Immature natural killer cell (primary cell): Measurements from ENCODE around the gene C14orf93. TPM values are rescaled to one million over a fixed set of nuclear protein-coding genes. Genes with fewer than 3 reads are reported as not detected.
"Not testable (repeated sequence)": the region's sequence is repeated elsewhere in the genome, so short reads cannot be mapped to it uniquely, and the experiment has no call there.

Experiments used
- DNase-seq, 3 donors: peaks; one replicate each; pipeline ENCODE4 v3.0.0; 2022; ENCODE audit warnings: mixed read lengths in 1 of 3
- H3K27ac Mint-ChIP-seq, 6 donors: one replicate each; pipeline ENCODE4 v1.8.0; 2020; ENCODE audit warnings: mixed read lengths in 6 of 6, mild to moderate bottlenecking in 5 of 6, inconsistent platforms in 4 of 6, moderate library complexity in 3 of 6
- H3K27me3 Mint-ChIP-seq, 3 donors: one replicate each; pipeline ENCODE4 v1.8.0; 2020 to 2021; ENCODE audit warnings: low read depth in 3 of 3, mild to moderate bottlenecking in 3 of 3, mixed read lengths in 3 of 3, moderate library complexity in 3 of 3, inconsistent platforms in 1 of 3
- H3K36me3 Mint-ChIP-seq, 3 donors: one replicate each; pipeline ENCODE4 v1.8.0; 2020; ENCODE audit warnings: mixed read lengths in 3 of 3, inconsistent platforms in 2 of 3, mild to moderate bottlenecking in 2 of 3
- H3K4me1 Mint-ChIP-seq, 2 donors: one replicate each; pipeline ENCODE4 v1.8.0; 2020; ENCODE audit warnings: inconsistent platforms in 2 of 2, mild to moderate bottlenecking in 2 of 2, mixed read lengths in 2 of 2, moderate library complexity in 1 of 2
- H3K4me3 Mint-ChIP-seq, 5 donors: one replicate each; pipeline ENCODE4 v1.8.0; 2020; ENCODE audit warnings: mild to moderate bottlenecking in 5 of 5, mixed read lengths in 5 of 5, inconsistent platforms in 3 of 5, moderate library complexity in 3 of 5
- H3K9me3 Mint-ChIP-seq, 6 donors: one replicate each; pipeline ENCODE4 v1.8.0; 2020; ENCODE audit warnings: mild to moderate bottlenecking in 6 of 6, mixed read lengths in 6 of 6, inconsistent platforms in 4 of 6, moderate library complexity in 3 of 6
- polyA plus RNA-seq, 3 donors: library from polyadenylated mRNA; unstranded; fragments of 300-500 nt; fragmentation: Illumina TruSeq; gene quantifications; one replicate each; pipeline ENCODE4 v1.2.3, GENCODE V29; 2021

The C14orf93 gene
- polyA plus RNA-seq, 3 donors from 2014 or later, result 3.4 to 9.8 (median 5.0) TPM

DNA sequence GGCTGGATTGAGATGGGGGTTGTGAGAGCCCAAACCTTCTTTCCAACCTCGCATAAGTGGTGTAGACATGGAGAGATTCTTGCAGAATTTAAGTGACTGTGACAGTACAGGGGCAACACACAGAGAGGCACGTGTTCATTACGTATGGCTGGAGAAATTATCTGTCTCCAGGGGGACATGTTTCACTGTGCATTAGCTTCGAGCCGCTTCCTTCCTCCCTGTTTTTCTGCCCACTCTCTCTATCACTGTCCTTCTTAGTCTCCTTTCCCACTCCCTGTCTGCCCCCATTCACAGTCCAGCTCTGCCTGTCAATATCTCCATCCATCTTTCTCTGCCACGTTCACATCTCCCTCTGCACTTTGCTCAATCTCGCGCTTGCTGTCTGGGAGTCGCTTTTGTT, 11.5 kb upstream of the C14orf93 start:
- Mint-ChIP-seq H3K9me3 (no peaks in the 10 kb centered on the region), H3K4me1 (peaks cover 0 to 4% of the 10 kb centered on the region in 2 donors), H3K27me3 (peaks cover 0 to 3% (median 0%) of the 10 kb centered on the region in 3 donors), H3K36me3 (peaks cover 4 to 22% (median 11%) of the 10 kb centered on the region in 3 donors), H3K4me3 (no peak overlapping the region), H3K27ac (no peak overlapping the region)
- DNase-seq, result no peak

DNA sequence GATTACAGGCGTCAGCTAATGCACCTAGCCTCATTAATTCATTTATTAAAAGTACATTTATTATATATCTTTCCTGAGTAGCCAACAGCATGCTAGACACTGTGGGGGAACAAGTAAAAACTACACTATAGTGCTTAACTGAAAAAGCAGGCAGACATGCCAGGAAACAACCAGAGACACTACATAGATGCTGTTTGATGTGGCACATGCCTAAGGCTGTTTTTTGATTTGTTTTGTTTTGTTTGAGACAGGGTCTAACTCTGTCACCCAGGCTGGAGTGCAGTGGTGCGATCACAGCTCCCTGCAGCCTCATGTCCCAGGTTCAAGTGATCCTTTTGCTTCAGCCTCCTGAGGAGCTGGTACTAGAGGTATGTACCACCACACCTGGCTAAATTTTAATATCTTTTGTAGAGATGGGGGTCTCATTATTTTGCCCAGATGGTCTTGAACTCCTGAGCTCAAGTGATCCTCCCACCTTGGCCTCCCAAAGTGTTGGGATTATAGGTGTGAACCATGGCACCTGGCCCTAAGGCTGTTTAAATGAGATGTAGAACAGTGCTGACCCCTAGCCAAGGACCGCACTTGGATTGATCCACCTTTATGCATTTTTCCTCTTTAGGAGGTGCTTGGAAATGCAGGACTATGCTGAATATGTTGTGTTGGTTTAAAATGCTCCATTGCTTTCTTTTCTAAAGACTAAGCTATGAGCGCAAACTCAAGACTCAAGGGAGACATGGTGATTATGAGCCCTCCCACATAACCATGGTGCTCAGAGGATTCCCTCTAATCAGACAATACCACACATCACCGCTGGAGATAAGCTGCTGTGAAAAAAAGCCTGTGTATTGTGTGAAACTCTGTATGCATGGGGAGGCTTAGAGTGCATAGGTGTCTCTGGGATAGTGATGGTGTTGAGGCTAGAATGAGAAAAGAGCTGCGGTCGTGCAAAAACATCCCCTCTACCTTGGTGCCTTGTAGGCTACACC, 10.5 kb upstream of the C14orf93 start:
- Mint-ChIP-seq H3K4me1 (peaks cover 0 to 4% of the 10 kb centered on the region in 2 donors), H3K9me3 (no peaks in the 10 kb centered on the region), H3K4me3 (no peak overlapping the region), H3K27me3 (peaks cover 0 to 4% (median 0%) of the 10 kb centered on the region in 3 donors), H3K36me3 (peaks cover 1 to 14% (median 1%) of the 10 kb centered on the region in 3 donors), H3K27ac (peak overlapping the region in 1 of 6 donors; percentile 46)
- no peak for DNase-seq

DNA sequence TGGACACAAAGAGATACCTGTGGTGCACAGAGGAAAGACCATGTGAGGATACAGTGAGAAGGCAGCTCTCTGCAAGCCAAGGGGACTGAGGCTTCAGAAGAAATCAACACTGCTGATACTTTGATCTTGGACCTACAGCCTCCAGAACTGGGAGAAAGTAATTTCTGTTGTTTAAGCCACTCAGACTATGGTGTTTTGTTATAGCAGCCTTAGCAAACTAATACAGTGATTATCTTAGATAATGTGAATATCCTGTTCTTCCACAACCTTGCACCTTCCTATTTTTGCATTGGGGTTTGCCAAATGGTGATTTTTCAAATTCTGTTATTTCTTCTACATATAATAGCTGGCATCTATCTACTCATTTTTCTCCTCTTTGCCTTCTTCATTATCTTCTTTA, 8.2 kb upstream of the C14orf93 start:
- no peak overlapping the region for H3K27ac Mint-ChIP-seq
- H3K27me3 Mint-ChIP-seq, result peaks cover 0 to 4% (median 0%) of the 10 kb centered on the region in 3 donors
- no peaks in the 10 kb centered on the region for H3K4me1 Mint-ChIP-seq
- no peaks in the 10 kb centered on the region for H3K9me3 Mint-ChIP-seq
- no peak for DNase-seq
- H3K4me3 Mint-ChIP-seq, result no peak overlapping the region
- peaks cover 0 to 5% (median 0%) of the 10 kb centered on the region in 3 donors for H3K36me3 Mint-ChIP-seq

DNA sequence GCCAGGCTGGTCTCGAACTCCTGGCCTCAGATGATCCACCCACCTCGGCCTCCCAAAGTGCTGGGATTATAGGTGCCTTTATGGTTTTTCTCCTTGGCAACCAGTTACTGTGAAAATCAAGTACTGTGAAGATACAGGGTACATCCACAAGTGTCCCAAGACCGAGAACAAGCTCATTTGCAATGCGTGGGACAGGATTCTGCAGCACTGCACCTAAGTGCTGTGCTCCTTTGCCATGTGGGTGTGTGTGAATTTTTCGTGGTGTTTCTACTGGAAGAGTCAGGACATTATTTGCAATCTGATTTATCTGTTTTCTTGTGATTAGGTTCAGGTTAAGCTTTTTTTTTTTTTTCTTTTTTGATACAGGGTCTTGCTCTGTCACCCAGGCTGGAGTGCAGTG, 7.1 kb upstream of the C14orf93 start:
- Mint-ChIP-seq H3K9me3 (no peaks in the 10 kb centered on the region), H3K4me3 (no peak overlapping the region), H3K4me1 (no peaks in the 10 kb centered on the region), H3K36me3 (peaks cover 0 to 5% (median 0%) of the 10 kb centered on the region in 3 donors), H3K27me3 (peaks cover 0 to 4% (median 0%) of the 10 kb centered on the region in 3 donors), H3K27ac (no peak overlapping the region)
- DNase-seq, result no peak

DNA sequence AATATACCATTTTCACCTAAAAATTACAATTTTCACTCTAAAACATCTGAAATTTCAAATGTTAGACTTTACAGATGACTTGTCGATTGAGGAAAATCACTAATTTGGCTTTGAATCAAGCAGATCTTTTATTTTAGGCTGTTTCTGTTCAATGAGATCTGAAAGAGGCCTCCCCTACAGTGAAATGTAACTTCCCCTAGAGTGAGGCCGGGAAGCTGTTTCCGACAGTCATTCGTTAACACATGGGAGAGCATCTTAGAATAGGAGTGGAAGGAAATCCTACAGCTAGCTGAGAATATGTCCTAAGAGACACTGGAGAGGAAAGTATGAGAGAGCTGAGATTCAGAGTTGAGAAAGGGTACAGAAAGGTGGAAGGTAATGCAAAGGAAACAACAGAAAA, 5.7 kb upstream of the C14orf93 start:
- no peak for DNase-seq
- Mint-ChIP-seq H3K4me1 (peaks cover 2 to 6% of the 10 kb centered on the region in 2 donors), H3K27ac (no peak overlapping the region), H3K4me3 (no peak overlapping the region), H3K36me3 (no peaks in the 10 kb centered on the region), H3K27me3 (peaks cover 0 to 1% (median 0%) of the 10 kb centered on the region in 3 donors), H3K9me3 (no peaks in the 10 kb centered on the region)

DNA sequence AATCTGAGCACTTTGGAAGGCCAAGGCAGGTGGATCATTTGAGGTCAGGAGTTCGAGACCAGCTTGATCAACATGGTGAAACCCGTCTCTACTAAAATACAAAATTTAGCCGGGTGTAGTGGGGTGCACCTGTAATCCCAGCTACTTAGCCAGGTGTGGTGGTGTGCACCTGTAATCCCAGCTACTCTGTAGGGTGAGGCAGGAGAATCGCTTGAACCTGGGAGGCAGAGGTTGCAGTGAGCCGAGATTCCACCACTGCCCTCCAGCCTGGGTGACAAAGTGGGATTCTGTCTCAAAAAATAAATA, 3.8 kb upstream of the C14orf93 start:
- peaks cover 19 to 25% of the 10 kb centered on the region in 2 donors for H3K4me1 Mint-ChIP-seq
- peak overlapping the region in 1 of 6 donors; percentile 19 for H3K27ac Mint-ChIP-seq
- H3K36me3 Mint-ChIP-seq, H3K27me3 Mint-ChIP-seq, DNase-seq, H3K4me3 Mint-ChIP-seq, H3K9me3 Mint-ChIP-seq: not testable (repeated sequence)

DNA sequence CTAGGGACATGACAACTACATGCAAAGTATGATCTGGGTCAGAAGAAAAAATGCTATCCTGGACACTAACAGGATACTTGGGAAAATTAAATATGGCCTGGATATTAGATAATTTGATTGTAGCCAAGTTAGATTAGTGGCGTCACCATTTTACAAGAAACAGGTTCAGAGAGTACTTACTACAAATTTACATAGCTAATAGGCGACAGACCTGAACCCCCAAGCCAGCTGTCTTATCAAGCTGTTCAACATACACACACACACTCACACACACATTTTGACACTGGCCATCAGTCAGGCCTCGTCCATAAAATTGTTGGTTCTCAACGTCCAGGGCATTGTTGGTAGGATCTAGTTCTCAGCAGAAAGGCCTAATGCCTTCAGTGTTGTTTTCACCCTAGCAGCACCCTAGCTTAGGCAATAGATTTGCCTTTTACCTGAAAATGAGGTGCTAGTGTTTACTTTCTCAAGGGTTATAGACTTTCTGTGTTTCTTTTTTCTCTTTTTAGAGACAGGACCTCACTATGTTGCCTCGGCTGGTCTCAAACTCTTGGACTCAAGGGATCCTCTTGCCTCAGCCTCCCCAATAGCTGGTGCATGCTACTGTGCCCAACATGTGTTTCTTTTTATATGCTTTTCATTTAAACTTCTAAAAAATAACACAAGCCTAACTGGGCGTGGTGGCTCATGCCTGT, 3.3 kb upstream of the C14orf93 start:
- Mint-ChIP-seq H3K4me1 (peaks cover 24 to 30% of the 10 kb centered on the region in 2 donors), H3K9me3 (no peaks in the 10 kb centered on the region), H3K27ac (peak overlapping the region in 3 of 6 donors; percentile 19 to 57 (median 24)), H3K4me3 (no peak overlapping the region), H3K36me3 (no peaks in the 10 kb centered on the region), H3K27me3 (peaks cover 0 to 3% (median 1%) of the 10 kb centered on the region in 3 donors)
- DNase-seq, result no peak

DNA sequence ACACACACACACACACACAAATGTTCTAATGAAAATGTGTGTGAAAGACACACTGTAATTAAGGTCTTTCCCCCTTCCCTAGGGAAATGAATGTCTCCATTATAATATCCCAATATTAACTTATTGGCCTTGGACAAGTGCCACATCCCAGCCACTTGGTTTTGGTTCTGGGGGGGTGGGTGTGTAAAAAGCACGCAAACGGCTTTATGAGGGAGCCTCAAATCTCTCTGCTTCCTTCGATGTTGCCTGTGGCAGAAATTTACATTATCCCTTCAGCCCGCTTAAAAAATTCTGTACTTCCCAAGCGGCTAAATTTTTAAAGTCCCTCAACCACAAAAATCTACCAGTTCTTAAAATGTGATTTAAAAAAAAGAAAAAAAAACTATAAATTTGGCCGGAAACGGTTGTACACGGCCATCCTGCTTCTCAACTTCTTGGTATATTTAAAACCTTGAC, 432 bp downstream of the C14orf93 start:
- peak overlapping the region; percentile 85 to 99 (median 97) for H3K4me3 Mint-ChIP-seq
- no peak for DNase-seq
- H3K9me3 Mint-ChIP-seq, result no peaks in the 10 kb centered on the region
- peaks cover 2 to 12% (median 7%) of the 10 kb centered on the region in 3 donors for H3K27me3 Mint-ChIP-seq
- H3K27ac Mint-ChIP-seq, result peak overlapping the region; percentile 87 to 98 (median 94)
- H3K4me1 Mint-ChIP-seq, result peaks cover 48 to 50% of the 10 kb centered on the region in 2 donors
- no peaks in the 10 kb centered on the region for H3K36me3 Mint-ChIP-seq

DNA sequence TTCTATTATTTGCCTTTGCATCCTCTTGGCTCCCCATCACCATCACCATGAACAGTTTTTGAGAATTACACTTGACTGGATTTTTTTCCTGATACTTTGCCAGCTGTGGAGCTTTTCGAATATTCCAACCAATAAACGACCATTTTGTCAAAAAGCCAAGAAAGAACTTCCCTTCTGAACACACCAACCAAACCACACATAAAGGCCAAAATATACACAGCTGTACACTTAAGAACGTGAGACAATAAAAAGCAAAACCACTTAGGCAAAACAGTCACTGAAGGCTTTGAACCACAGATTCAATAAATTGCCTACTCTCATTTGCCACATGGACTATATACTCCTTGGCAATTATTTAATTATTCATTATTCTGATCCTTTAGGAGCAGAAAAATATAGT, 1.1 kb downstream of the C14orf93 start:
- Mint-ChIP-seq H3K27me3 (peaks cover 2 to 12% (median 7%) of the 10 kb centered on the region in 3 donors), H3K9me3 (no peaks in the 10 kb centered on the region), H3K36me3 (no peaks in the 10 kb centered on the region), H3K4me3 (peak overlapping the region; percentile 85 to 99 (median 97)), H3K27ac (peak overlapping the region; percentile 9 to 98 (median 80)), H3K4me1 (peaks cover 48 to 50% of the 10 kb centered on the region in 2 donors)
- DNase-seq, result no peak

DNA sequence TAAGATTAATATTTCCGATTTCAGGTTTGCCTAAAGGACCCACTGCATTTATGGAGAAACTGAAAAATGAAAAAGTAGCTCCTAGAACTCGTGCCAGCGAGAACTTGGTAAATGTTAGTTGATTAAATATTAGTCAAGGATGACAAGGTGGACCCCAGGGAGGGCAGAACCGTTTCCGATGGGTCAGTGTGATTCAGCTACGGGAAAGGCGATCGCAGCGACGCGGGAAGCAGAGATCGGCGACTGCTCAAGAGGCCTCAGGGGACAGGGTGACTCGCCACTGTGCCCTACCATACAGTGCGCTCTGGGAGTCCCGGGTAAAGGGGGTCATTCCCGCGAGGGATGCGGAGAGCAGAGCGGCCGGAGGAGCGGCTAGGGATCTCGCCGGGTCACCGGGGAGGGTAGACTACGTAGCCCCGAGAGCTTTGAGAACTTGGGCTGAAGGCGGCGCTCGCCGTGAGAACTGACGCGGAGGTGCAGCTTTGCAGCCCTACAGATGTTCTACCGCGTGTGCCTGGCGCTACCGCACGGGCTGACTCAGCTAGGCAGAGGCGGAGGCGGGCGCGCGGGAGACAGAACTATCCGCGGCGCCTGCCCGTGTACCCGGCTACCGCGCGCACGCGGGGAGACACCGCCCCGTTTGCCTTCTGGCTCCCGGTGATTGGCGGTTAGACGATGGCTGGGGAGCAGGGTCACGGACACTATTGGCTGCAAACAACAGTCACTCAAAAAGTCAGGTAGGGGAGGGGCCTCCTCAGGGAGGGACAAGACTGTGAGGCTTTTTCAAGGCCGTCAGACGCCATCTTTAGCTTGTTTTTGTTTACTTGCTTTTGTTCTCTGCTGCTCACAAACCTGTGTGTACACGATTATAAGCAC, 3.2 kb downstream of the C14orf93 start:
- H3K9me3 Mint-ChIP-seq, result no peaks in the 10 kb centered on the region
- DNase-seq, result peak; percentile 98 to 99 (median 98)
- H3K36me3 Mint-ChIP-seq, result no peaks in the 10 kb centered on the region
- H3K27ac Mint-ChIP-seq, result peak overlapping the region; percentile 92 to 100 (median 99)
- peak overlapping the region; percentile 94 to 99 (median 96) for H3K4me3 Mint-ChIP-seq
- peaks cover 48 to 50% of the 10 kb centered on the region in 2 donors for H3K4me1 Mint-ChIP-seq
- H3K27me3 Mint-ChIP-seq, result peaks cover 3 to 12% (median 7%) of the 10 kb centered on the region in 3 donors

DNA sequence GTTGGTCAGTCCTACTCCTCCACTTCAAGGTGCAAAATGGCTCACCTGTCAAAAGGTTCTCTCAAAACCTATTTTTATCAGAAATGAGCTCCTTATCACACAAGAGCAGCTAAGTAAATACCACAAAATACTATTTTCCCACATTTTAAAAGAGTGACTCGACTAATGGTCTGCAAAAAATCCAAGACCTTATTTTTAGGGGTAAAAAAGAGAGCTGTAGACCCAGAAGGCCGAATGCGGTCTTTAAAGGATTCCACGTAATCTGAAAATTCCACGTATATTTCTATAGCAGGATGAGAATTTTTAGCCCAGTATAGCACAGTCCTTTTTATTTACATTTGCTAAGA, 3.8 kb downstream of the C14orf93 start:
- peaks cover 46% of the 10 kb centered on the region in 2 donors for H3K4me1 Mint-ChIP-seq
- no peaks in the 10 kb centered on the region for H3K9me3 Mint-ChIP-seq
- no peaks in the 10 kb centered on the region for H3K36me3 Mint-ChIP-seq
- peak overlapping the region; percentile 94 to 99 (median 96) for H3K4me3 Mint-ChIP-seq
- H3K27me3 Mint-ChIP-seq, result peaks cover 3 to 12% (median 7%) of the 10 kb centered on the region in 3 donors
- H3K27ac Mint-ChIP-seq, result peak overlapping the region; percentile 92 to 100 (median 99)
- no peak for DNase-seq

DNA sequence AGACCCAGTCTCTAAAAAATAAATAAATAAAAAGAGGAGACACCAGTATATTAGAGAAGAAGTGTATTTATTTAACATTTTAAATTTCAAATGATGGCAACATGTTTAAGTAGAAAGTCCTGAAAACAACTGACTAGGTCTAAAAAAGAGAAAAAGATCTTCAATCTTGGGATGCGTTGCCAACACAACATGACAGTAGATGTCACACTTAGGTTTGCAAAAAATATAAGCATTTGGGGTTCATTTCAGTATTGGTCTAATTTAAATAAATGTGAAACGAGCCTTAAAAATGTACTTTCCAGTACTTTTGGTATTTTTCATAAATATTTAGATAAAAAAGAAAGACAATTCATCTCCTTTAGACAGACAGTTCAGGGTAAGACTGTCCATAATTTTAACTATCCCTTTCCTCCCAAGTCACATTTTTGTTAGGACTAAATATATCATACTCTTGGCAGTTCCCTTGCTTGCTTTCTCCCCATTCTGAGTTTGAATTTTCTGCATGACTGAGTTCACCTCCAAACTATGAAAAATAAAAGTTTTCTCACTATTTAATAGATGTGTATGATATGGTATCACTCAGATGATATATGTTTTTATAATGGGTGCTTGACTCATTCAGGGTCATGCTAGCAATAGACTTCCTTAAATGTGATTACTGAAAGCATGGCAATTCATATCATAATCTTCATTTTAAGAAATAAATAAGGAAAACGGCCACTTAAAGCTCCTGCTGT, 4.3 kb downstream of the C14orf93 start:
- H3K4me1 Mint-ChIP-seq, result peaks cover 44 to 46% of the 10 kb centered on the region in 2 donors
- no peaks in the 10 kb centered on the region for H3K9me3 Mint-ChIP-seq
- H3K27me3 Mint-ChIP-seq, result peaks cover 3 to 12% (median 7%) of the 10 kb centered on the region in 3 donors
- H3K36me3 Mint-ChIP-seq, result no peaks in the 10 kb centered on the region
- DNase-seq, result no peak
- peak overlapping the region; percentile 94 to 99 (median 96) for H3K4me3 Mint-ChIP-seq
- peak overlapping the region; percentile 92 to 100 (median 99) for H3K27ac Mint-ChIP-seq

DNA sequence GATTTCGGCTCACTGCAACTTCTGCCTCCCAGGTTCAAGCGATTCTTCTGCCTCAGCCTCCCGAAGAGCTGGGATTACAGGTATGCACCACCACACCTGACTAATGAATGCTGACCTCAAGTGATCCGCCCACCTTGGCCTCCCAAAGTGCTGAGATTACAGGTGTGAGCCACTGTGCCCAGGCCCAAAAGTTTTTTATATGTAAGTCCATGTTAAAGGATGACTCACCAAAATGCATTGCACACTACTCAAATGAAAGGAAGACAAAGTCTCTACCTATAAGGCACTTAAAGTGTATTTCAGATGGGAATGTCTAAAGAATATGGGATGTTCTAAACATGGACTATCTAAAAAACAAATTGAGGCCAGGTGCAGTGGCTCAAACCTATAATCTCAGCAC, 5.7 kb downstream of the C14orf93 start:
- not testable (repeated sequence) for H3K27me3 Mint-ChIP-seq, H3K9me3 Mint-ChIP-seq, H3K36me3 Mint-ChIP-seq, DNase-seq, H3K4me3 Mint-ChIP-seq, H3K27ac Mint-ChIP-seq
- H3K4me1 Mint-ChIP-seq, result peaks cover 32 to 35% of the 10 kb centered on the region in 2 donors
